ENCODE results near the gene CLEC11A. TPM values are rescaled to one million over a fixed set of nuclear protein-coding genes. Genes with fewer than 3 reads are reported as not detected.

Gene CLEC11A
- total and polyA plus RNA-seq, 9 of the 15 experiments (the other 6 are each of a cell fraction or from before 2014, with no cell fraction given): 0.39 to 43.9 (median 3.4) TPM

DNA sequence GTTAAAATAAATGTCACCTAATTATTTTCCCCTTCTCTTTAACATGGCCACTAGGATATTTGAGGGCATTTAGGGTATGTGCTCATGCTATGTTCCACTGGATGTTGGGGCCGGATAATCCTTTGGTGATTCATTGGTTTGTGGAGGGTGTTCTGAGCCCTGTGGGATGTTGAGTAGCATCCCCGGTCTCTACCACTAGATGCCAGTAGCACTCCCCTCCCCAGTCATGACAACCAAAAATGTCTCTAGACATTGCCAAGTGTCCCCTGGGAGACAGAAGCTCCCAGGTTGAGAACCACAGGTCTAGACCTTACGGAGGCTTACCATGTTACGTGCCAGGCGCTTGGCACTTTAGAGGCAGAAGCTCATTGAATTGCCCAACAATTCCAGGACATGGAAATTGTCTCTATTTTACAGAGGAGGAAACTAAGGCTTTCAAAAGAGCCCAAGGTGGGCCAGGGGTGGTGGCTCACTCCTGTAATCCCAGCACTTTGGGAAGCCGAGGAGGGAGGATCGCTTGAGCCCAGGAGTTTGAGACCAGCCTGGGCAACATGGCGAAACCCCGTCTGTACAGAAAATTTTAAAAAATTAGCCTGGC, 17.6 kb upstream of the CLEC11A start (continued):
- TF ChIP-seq, protein P1, sequence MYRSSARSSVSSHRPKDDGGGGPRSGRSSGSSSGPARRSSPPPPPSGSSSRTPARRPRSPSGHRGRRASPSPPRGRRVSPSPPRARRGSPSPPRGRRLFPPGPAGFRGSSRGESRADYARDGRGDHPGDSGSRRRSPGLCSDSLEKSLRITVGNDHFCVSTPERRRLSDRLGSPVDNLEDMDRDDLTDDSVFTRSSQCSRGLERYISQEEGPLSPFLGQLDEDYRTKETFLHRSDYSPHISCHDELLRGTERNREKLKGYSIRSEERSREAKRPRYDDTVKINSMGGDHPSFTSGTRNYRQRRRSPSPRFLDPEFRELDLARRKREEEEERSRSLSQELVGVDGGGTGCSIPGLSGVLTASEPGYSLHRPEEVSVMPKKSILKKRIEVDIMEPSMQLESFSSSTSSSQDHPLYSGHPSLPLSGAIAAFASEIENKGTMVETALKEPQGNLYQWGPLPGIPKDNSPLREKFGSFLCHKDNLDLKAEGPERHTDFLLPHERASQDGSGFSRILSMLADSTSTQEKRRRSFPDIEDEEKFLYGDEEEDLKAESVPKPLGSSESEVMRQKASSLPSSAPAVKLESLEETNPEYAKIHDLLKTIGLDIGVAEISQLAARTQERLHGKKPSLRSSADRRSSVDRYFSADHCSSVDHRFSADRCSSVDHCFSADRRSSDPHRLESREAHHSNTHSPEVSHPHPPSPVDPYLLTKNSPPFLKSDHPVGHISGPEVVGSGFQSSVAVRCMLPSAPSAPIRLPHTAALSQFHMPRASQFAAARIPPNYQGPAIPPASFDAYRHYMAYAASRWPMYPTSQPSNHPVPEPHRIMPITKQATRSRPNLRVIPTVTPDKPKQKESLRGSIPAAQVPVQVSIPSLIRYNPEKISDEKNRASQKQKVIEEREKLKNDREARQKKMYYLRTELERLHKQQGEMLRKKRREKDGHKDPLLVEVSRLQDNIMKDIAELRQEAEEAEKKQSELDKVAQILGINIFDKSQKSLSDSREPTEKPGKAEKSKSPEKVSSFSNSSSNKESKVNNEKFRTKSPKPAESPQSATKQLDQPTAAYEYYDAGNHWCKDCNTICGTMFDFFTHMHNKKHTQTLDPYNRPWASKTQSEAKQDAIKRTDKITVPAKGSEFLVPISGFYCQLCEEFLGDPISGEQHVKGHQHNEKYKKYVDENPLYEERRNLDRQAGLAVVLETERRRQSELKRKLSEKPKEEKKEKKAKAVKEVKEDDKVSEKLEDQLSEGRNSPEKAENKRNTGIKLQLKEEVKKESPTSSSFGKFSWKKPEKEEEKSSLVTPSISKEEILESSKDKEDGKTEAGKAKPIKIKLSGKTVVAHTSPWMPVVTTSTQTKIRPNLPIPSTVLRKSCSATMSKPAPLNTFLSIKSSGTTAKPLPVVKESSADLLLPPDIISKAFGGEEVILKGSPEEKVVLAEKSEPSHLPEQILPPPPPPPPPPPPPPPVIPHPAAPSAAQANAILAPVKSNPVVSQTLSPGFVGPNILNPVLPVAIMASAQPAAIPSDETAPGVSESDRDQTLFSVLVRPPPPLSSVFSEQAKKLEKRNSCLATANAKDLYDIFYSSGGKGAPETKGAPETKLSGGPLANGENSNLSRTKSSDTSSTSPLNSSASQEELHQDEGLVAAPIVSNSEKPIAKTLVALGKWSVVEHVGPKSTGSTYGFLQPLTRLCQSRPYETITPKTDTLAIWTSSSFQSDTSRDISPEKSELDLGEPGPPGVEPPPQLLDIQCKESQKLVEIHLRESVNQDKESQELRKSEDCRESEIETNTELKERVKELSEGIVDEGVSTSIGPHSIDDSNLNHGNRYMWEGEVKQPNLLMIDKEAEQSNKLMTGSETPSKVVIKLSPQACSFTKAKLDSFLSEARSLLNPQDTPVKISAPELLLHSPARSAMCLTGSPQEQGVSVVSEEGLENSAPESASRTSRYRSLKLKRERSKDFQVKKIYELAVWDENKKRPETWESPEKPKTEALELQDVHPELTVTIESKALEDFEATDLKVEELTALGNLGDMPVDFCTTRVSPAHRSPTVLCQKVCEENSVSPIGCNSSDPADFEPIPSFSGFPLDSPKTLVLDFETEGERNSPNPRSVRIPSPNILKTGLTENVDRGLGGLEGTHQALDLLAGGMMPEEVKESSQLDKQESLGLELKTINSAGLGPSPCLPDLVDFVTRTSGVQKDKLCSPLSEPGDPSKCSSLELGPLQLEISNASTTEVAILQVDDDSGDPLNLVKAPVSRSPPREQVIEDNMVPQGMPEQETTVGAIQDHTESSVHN (IDR thresholded peaks at IDR 0.05; ENCODE audit: borderline replicate concordance in 1 of 2, low read depth in 1 of 2): no peak
- TF ChIP-seq NCOA4 (IDR thresholded peaks at IDR 0.05; ENCODE audit: partially characterized antibody): no peak
- TF ChIP-seq STAT5B (CRISPR knock-in tag; IDR thresholded peaks at IDR 0.05): no peak
- TF ChIP-seq HDGF (IDR thresholded peaks at IDR 0.05): no peak
- TF ChIP-seq ZNF232 (CRISPR knock-in tag; IDR thresholded peaks at IDR 0.05): no peak
- TF ChIP-seq, protein P2, sequence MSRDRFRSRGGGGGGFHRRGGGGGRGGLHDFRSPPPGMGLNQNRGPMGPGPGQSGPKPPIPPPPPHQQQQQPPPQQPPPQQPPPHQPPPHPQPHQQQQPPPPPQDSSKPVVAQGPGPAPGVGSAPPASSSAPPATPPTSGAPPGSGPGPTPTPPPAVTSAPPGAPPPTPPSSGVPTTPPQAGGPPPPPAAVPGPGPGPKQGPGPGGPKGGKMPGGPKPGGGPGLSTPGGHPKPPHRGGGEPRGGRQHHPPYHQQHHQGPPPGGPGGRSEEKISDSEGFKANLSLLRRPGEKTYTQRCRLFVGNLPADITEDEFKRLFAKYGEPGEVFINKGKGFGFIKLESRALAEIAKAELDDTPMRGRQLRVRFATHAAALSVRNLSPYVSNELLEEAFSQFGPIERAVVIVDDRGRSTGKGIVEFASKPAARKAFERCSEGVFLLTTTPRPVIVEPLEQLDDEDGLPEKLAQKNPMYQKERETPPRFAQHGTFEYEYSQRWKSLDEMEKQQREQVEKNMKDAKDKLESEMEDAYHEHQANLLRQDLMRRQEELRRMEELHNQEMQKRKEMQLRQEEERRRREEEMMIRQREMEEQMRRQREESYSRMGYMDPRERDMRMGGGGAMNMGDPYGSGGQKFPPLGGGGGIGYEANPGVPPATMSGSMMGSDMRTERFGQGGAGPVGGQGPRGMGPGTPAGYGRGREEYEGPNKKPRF (IDR thresholded peaks at IDR 0.05; ENCODE audit: low read depth, low read length): no peak
- TF ChIP-seq HDAC1 (IDR thresholded peaks at IDR 0.05): no peak
- no peak for TF ChIP-seq TBP (optimal IDR thresholded peaks at IDR 0.05; ENCODE audit: low read depth, low read length)
- TF ChIP-seq CAMTA2 (CRISPR knock-in tag; conservative IDR thresholded peaks at IDR 0.05): no peak
- TF ChIP-seq PTTG1 (tag; IDR thresholded peaks at IDR 0.05; ENCODE audit: low read depth): no peak
- TF ChIP-seq KLF10 (CRISPR knock-in tag; IDR thresholded peaks at IDR 0.05): no peak
- no peak for TF ChIP-seq ZNF174 (CRISPR knock-in tag; IDR thresholded peaks at IDR 0.05)
- no peak for TF ChIP-seq TCFL5 (CRISPR knock-in tag; conservative IDR thresholded peaks at IDR 0.05)
- no peak for TF ChIP-seq RBBP5 (IDR thresholded peaks at IDR 0.05; ENCODE audit: borderline replicate concordance, insufficient read depth, low read length, poor library complexity, severe bottlenecking)
- no peak for TF ChIP-seq SRSF1 (IDR thresholded peaks at IDR 0.05; ENCODE audit: low read depth, low read length)
- TF ChIP-seq ZNF384 (IDR thresholded peaks at IDR 0.05; ENCODE audit: low read depth, low read length): no peak
- TF ChIP-seq JUND (IDR thresholded peaks at IDR 0.05; ENCODE audit: borderline replicate concordance, low read depth, low read length): peak; percentile 56; the same call in 1 of the 2 replicates
- TF ChIP-seq JUND (tag; IDR thresholded peaks at IDR 0.05; ENCODE audit: borderline replicate concordance, low read depth, low read length): 0 out of 3 replicates have a peak, but pooled peaks have one; percentile 14
- TF ChIP-seq ZNF561 (CRISPR knock-in tag; conservative IDR thresholded peaks at IDR 0.05): no peak
- 0 out of 2 replicates have a peak, but pooled peaks have one; percentile 25 for TF ChIP-seq CTBP1 (IDR thresholded peaks at IDR 0.05; ENCODE audit: borderline replicate concordance)
